Osteocyte (in vitro differentiated cells): ENCODE measurements around the gene SOCS7. TPM values are rescaled to one million over a fixed set of nuclear protein-coding genes. Genes with fewer than 3 reads are reported as not detected.

Experiments used
- DNase-seq: peaks from one replicate; pipeline ENCODE4 v3.0.0; 2021; ENCODE audit warnings: mixed read lengths; ENCODE audit not compliant: unreplicated experiment; ENCODE audit errors: extremely low spot score
- H3K27ac Mint-ChIP-seq: one replicate; pipeline ENCODE4 v1.8.0; 2021; ENCODE audit warnings: mild to moderate bottlenecking, mixed read lengths; ENCODE audit not compliant: unreplicated experiment
- H3K27me3 Mint-ChIP-seq: one replicate; pipeline ENCODE4 v1.8.0; 2021; ENCODE audit warnings: mixed read lengths; ENCODE audit not compliant: unreplicated experiment
- H3K36me3 Mint-ChIP-seq: one replicate; pipeline ENCODE4 v1.8.0; 2021; ENCODE audit warnings: mixed read lengths; ENCODE audit not compliant: unreplicated experiment
- H3K4me1 Mint-ChIP-seq: one replicate; pipeline ENCODE4 v1.8.0; 2021; ENCODE audit warnings: mixed read lengths; ENCODE audit not compliant: unreplicated experiment
- H3K4me3 Mint-ChIP-seq: one replicate; pipeline ENCODE4 v1.8.0; 2021; ENCODE audit warnings: mild to moderate bottlenecking, moderate library complexity, mixed read lengths; ENCODE audit not compliant: unreplicated experiment
- H3K9me3 Mint-ChIP-seq: one replicate; pipeline ENCODE4 v1.8.0; 2021; ENCODE audit warnings: mixed read lengths; ENCODE audit not compliant: unreplicated experiment
- CTCF ChIP-seq: fragments of 200-600 bp; sonication (generic); IDR thresholded peaks from 2 replicates; pipeline ENCODE4 v1.5.0; 2021; ENCODE audit warnings: antibody characterized with exemption, mild to moderate bottlenecking, moderate library complexity
- total RNA-seq: library from RNA; stranded (reverse); gene quantifications from 2 replicates; pipeline ENCODE4 v1.2.1, GENCODE V29; 2021

The SOCS7 gene
- total RNA-seq, 1 donor from 2014 or later = 19.1 TPM

DNA sequence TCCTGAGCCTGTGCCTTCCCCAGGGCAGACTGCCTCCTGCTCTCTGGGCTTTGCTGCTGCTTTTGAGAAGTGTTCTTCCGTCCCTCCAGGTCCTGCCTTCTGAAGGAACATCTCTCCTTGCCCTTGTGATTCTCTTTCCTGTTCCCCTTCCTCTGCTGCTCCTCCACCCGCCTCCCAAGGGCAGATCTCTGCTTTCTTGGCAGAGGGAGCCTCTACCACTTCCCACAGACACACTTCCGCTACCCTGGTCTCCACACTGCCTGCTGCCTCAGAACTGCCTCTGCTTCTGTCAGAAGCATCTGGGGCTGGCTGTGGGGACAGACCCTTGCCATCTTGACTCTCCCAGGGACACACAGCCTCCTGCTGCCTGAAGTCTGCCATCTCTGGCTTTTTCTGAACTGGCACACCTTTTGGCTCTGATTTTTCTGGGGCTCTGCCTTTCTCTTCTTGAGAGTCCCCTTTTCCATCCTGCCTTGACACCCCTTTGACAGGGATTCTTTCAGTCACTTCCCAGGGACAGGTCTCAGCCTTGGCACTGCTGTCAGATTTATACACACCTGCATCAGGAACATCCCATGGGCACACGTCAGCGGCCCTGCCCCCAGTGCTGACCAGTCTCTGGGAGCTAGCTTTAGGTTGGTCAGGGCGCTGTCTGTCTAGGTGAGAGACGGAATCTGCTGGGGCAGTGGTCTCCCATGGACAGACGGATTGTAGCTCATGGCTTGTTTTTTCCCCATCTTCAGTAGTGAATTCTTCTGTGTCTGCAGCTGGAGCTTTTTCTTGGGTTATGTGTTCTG, 24.4 kb upstream of the SOCS7 start:
- no peak for TF ChIP-seq CTCF
- peak overlapping the region; percentile 4 for H3K27ac Mint-ChIP-seq
- H3K9me3 Mint-ChIP-seq = no peaks in the 10 kb centered on the region
- no peak overlapping the region for H3K4me3 Mint-ChIP-seq
- peaks cover 20% of the 10 kb centered on the region for H3K27me3 Mint-ChIP-seq
- no peak for DNase-seq
- peaks cover 15% of the 10 kb centered on the region for H3K36me3 Mint-ChIP-seq
- H3K4me1 Mint-ChIP-seq = no peaks in the 10 kb centered on the region

- Mint-ChIP-seq H3K9me3 (no peaks in the 10 kb centered on the region), H3K27me3 (peaks cover 20% of the 10 kb centered on the region), H3K4me1 (no peaks in the 10 kb centered on the region), H3K4me3 (no peak overlapping the region), H3K27ac (no peak overlapping the region), H3K36me3 (peaks cover 10% of the 10 kb centered on the region)
- no peak for DNase-seq
- no peak for TF ChIP-seq CTCF
Observed at GRCh38 chr17:38327936-38328335, 23.7 kb upstream of the SOCS7 start.

DNA sequence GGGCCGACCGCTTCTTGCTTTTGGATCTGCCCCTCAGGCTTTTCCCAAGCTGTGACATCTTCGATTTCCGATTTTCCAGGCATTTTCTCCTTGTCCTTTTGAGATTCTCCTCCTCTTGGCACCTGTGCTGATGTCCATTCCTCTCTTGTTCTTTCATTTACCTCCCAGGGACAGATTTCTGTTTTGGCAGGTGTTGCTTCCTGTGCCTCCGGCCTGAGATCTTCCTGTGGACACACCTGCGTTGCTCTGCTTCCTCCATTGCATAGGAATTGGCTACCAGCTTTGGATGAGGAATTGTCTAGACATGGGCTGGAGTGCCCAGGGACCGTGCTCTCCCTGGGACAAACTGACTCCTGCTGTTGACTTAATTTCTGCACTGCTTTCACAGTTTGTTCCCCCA, 23.0 kb upstream of the SOCS7 start:
- Mint-ChIP-seq H3K36me3 (peaks cover 3% of the 10 kb centered on the region), H3K27ac (no peak overlapping the region), H3K27me3 (peaks cover 22% of the 10 kb centered on the region), H3K9me3 (no peaks in the 10 kb centered on the region), H3K4me1 (no peaks in the 10 kb centered on the region), H3K4me3 (no peak overlapping the region)
- no peak for DNase-seq
- TF ChIP-seq CTCF = no peak

GRCh38 chr17:38329284-38329683, 22.4 kb upstream of the SOCS7 start:
- Mint-ChIP-seq H3K4me3 (no peak overlapping the region), H3K27ac (no peak overlapping the region), H3K27me3 (peaks cover 23% of the 10 kb centered on the region), H3K9me3 (no peaks in the 10 kb centered on the region), H3K36me3 (no peaks in the 10 kb centered on the region), H3K4me1 (no peaks in the 10 kb centered on the region)
- TF ChIP-seq CTCF = no peak
- DNase-seq = no peak

DNA sequence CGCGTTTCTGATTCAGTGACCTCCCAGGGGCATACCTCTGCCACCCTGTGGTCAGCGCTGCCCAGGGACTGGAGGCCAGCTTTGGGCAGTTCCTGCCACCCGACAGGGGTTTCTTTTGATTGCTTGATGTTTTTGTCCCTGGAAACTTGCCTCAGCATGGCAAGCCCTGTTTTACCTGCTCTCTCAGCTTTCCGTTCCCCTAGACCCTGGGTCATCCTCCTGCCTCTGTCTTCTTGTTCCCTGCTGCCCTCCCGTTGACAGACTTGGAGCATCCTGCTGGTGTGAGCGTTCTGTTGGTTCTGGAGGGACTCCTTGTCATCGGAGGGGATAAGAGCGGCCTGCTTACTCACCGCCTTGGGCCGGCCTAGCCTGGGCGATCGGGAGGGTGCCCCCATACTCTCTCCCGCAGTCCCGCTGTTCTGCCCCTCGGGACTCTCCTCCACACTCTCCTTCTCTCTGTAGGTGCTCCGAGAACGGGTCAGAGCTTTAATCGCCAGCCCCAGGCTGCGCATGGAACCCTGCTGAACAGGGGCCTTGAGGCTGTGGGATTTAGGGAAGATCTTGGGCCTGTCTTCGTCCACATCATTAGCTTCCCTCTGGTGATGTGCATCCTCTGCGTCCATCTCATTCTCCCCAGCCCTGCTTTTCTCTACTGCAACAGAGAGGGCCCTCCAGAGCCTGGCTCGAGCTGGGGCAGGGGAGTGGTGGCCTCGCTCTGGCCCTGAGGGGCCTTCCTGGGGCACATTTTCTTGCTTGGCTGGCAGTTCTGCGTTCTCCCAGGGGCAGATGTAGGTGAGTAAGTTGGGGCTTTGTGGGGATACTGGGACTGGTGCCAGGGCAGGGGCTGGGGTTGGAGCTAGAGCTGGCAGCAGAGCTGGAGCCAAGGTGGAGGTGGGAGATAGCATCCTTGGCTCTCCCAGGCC, 21.6 kb upstream of the SOCS7 start:
- H3K4me3 Mint-ChIP-seq = no peak overlapping the region
- no peaks in the 10 kb centered on the region for H3K36me3 Mint-ChIP-seq
- DNase-seq = no peak
- H3K27me3 Mint-ChIP-seq = peaks cover 23% of the 10 kb centered on the region
- TF ChIP-seq CTCF = no peak
- H3K9me3 Mint-ChIP-seq = no peaks in the 10 kb centered on the region
- no peaks in the 10 kb centered on the region for H3K4me1 Mint-ChIP-seq
- no peak overlapping the region for H3K27ac Mint-ChIP-seq
